SK-N-MC (cell line): Measurements from ENCODE around the gene HBB.
"Not testable (repeated sequence)": the region's sequence is repeated elsewhere in the genome, so short reads cannot be mapped to it uniquely, and the experiment has no call there.

Experiments used
- DNase-seq: peaks from one replicate; pipeline ENCODE4 v3.0.0-alpha.2; 2011; ENCODE audit warnings: low read depth, low spot score
- H3K27ac ChIP-seq: fragments of 200-600 bp; sonication (generic); 2 replicates; pipeline ENCODE4 v1.5.1; 2016; ENCODE audit warnings: mixed run types
- H3K36me3 ChIP-seq: fragments of 200-600 bp; sonication (generic); 2 replicates; pipeline ENCODE4 v1.6.1; 2017; ENCODE audit warnings: antibody characterized with exemption, low read length, mixed read lengths; ENCODE audit not compliant: insufficient read depth
- H3K4me3 ChIP-seq: fragments of 200-600 bp; sonication (generic); 2 replicates; pipeline ENCODE4 v1.5.1; 2016
- H3K9ac ChIP-seq: fragments of 200-600 bp; sonication (generic); 2 replicates; pipeline ENCODE4 v1.8.0; 2017; ENCODE audit warnings: mixed run types, mixed read lengths; ENCODE audit not compliant: insufficient read length
- H3K9me3 ChIP-seq: fragments of 200-600 bp; sonication (generic); 2 replicates; pipeline ENCODE4 v1.6.1; 2017; ENCODE audit warnings: low read depth, mild to moderate bottlenecking, antibody characterized with exemption, low read length, moderate library complexity, mixed read lengths
- EZH2 ChIP-seq: fragments of 200-600 bp; sonication (generic); IDR thresholded peaks from one replicate; pipeline ENCODE4 v1.6.1; 2017; ENCODE audit warnings: antibody characterized with exemption
- FOXP2 ChIP-seq: optimal IDR thresholded peaks from 2 replicates; pipeline ENCODE3; 2011; ENCODE audit warnings: mild to moderate bottlenecking, moderate library complexity; ENCODE audit not compliant: insufficient read depth; ENCODE audit errors: extremely low read length, control extremely low read depth
- POLR2AphosphoS5 ChIP-seq: IDR thresholded peaks from 2 replicates; pipeline ENCODE4 v1.6.1; 2012; ENCODE audit warnings: mild to moderate bottlenecking, low read depth, low read length, borderline replicate concordance

HBB gene

DNA sequence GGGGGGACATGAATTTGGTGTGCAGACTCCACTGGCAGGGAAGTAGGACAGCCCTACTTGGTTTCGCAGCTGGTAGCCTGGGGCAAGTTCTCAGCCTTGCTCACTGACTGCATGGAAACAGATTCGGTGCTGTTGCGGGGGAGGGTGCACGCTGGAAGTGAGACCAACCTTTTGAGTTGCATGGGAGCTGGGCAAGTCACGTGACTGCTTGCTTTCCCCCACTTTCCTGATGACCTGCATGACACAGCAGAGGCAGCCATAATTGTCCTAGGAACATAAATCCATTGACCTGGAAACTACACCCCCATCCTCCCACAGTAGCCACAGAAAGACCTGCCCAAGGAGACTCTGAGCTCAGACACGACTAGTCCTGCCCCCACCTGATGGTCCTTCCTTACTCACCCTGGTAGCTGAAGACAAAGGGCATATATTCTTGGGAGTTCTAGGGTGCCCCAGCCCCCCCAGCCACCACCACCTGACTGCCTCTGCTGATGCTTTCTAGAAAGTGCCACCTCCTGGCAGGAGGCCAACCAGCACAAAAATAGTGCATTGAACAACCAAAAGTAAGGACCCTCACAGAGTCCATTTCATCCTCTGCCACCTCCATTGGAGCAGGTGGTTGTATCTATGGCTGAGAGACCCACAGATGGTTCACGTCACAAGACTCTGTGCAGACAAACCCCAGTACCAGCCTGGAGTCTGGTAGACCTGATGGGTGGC, 31.8 kb upstream of the HBB start:
- DNase-seq, result no peak
- H3K36me3 ChIP-seq, result no peaks in the 10 kb centered on the region
- H3K9ac ChIP-seq, result no peak overlapping the region
- H3K4me3 ChIP-seq, result no peak overlapping the region
- H3K27ac ChIP-seq, result no peak overlapping the region
- no peak for TF ChIP-seq FOXP2
- no peak for TF ChIP-seq POLR2AphosphoS5
- no peak for TF ChIP-seq EZH2
- H3K9me3 ChIP-seq, result no peaks in the 10 kb centered on the region

DNA sequence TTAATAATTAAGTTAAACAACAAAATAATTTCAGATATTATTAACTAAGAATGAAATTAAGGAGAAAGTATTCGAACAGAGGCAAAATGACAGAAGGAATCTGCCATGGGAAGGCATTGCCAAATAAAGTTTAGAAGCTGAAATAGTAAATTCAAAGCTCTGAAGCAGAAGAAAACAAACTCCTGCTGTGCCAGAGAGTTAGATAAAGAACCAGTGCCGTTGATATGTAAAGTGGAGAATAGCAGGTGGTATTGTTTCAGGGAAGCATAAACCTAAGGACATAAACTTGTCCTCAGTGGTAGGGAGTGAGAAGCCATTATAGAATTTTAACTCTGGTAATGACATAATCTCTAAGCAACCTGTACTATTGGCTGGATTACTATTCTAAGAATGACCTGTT, 30.4 kb upstream of the HBB start:
- TF ChIP-seq FOXP2 (no peak), POLR2AphosphoS5 (no peak)
- Histone ChIP-seq H3K27ac (no peak overlapping the region), H3K36me3 (no peaks in the 10 kb centered on the region), H3K9ac (no peak overlapping the region), H3K9me3 (no peaks in the 10 kb centered on the region), H3K4me3 (no peak overlapping the region)
- no peak for DNase-seq

DNA sequence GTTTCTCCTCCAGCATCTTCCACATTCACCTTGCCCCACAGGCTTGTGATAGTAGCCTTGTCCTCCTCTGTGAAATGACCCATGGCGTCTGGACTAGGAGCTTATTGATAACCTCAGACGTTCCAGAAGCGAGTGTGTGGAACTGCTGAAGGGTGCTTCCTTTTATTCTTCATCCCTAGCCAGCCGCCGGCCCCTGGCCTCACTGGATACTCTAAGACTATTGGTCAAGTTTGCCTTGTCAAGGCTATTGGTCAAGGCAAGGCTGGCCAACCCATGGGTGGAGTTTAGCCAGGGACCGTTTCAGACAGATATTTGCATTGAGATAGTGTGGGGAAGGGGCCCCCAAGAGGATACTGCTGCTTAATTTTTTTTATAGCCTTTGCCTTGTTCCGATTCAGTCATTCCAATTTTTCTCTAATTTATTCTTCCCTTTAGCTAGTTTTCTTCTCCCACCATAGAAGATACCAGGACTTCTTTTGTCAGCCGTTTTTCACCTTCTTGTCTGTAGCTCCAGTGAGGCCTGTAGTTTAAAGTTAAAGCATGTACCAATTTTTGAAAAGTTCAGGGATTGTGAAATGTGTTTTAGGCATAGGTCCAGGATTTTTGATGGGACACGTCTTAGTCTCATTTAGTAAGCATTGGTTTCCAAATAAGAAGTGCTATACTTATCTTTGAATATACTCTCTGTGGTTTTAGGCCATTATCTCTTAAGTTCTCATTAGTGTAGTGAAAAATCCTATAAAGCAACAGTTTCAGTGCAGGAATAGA, 28.0 kb upstream of the HBB start, which contains the start of gene HBG2:
HBG2 (minus strand) TSS at position 136 of the 768 bp plus-strand sequence; CDS start at position 83, 53 bp downstream.
- DNase-seq, H3K4me3 ChIP-seq, H3K36me3 ChIP-seq, H3K27ac ChIP-seq, H3K9ac ChIP-seq, H3K9me3 ChIP-seq: not testable (repeated sequence)

DNA sequence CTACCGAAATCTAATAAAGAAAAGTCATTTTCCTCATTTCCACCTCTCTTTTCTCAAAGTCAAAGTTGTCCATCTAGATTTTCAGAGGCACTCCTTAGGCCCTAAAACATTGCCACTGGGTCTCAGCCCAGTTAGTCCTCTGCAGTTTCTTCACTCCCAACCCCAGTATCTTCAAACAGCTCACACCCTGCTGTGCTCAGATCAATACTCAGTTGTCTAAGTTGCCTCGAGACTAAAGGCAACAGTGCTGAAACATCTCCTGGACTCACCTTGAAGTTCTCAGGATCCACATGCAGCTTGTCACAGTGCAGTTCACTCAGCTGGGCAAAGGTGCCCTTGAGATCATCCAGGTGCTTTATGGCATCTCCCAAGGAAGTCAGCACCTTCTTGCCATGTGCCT, 27.2 kb upstream of the HBB start:
- not testable (repeated sequence) for H3K27ac ChIP-seq, H3K36me3 ChIP-seq, H3K9ac ChIP-seq, DNase-seq, H3K4me3 ChIP-seq, H3K9me3 ChIP-seq

DNA sequence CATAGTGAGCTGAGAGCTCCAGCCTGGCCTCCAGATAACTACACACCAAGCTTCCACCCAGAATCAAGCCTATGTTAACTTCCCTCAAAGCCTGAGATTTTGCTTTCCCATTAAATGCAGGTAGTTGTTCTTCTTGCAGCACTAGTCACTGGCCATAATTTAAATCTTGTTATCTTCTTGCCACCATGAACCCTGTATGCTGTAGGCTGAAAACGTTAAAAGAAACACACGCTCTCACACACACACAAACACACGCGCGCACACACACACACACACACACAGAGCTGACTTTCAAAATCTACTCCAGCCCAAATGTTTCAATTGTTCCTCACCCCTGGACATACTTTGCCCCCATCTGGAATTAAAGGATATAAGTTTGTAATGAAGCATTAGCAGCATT, 26.6 kb upstream of the HBB start:
- DNase-seq, H3K36me3 ChIP-seq, H3K9me3 ChIP-seq, H3K9ac ChIP-seq, H3K27ac ChIP-seq, H3K4me3 ChIP-seq: not testable (repeated sequence)

DNA sequence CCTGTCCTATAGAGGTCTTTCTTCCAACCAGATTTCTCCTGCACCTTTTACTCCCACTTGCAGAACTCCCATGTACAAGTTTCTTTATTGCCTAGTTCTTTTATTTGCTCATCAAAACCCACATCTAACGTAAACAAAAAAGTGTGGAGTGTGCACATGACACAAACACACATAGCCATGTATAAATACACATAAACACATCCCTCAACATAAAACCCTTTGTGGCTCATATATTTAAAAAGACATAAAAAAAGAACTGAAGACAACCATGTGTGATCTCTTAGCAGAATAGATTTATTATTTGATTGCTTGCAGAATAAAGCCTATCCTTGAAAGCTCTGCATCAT, 26.0 kb upstream of the HBB start:
- no peak overlapping the region for H3K9ac ChIP-seq

DNA sequence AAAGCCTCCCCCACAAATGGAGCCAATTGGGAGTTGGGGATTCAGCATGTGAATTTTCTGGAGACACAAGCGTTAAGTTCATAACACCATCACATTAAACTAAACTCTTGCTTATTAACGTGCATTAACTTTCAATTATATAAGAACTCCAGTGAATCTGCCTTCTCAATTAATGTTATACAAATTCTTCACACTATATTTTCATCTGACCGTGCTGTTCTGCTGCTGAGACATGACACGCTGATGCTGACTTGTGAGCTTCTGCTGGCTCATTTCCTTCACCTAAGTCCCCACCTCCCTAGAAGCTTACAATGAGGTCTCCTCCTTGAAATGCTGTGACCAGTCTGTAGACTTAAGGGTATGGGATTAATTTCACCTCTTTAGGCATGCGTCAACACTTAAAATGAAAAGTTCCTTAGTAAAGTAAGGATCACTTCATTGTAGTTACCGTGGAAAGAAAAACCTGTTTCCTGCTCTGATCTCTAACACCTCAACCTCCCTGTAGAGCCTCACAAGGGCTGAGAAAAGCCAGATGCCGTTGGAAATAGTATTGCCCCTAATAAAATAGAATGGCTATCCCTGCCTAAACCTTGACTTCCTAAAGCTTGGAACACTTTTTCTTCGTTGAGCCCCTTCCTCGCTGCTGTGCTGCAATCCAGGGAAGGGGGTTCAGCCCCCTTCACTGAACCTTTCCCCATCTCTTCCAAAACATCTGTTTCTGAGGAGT, 25.5 kb upstream of the HBB start:
- no peak overlapping the region for H3K4me3 ChIP-seq
- H3K9me3 ChIP-seq, result no peaks in the 10 kb centered on the region
- H3K9ac ChIP-seq, result no peak overlapping the region
- DNase-seq, result no peak
- TF ChIP-seq EZH2, result no peak
- TF ChIP-seq POLR2AphosphoS5, result no peak
- no peak for TF ChIP-seq FOXP2
- H3K27ac ChIP-seq, result no peak overlapping the region
- H3K36me3 ChIP-seq, result no peaks in the 10 kb centered on the region

More for the DNA sequence above, 26.0 kb upstream of the HBB start:
- TF ChIP-seq POLR2AphosphoS5 (no peak), FOXP2 (no peak), EZH2 (no peak)
- no peaks in the 10 kb centered on the region for H3K36me3 ChIP-seq
- no peak for DNase-seq
- H3K27ac ChIP-seq, result no peak overlapping the region
- H3K9me3 ChIP-seq, result no peaks in the 10 kb centered on the region
- no peak overlapping the region for H3K4me3 ChIP-seq

DNA sequence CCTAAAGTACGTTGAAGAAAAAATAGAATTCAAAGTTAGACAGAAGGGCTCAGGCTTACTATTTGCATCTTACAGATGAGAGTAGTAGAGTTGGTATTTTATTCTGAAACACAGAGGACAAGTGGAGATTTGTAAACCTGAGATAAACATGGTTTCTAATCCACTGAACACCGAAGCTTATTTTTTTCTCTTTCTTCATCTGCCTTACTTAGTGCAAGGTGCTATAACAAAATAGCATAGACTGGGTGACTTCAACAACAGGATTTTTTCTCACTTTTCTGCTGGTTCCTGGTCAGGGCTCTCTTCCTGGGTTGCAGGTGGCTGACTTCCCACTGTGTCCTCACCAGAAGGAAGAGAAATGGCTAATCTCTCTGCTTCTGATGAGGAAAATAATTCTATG, 24.9 kb upstream of the HBB start:
- H3K27ac ChIP-seq, result no peak overlapping the region
- no peaks in the 10 kb centered on the region for H3K9me3 ChIP-seq

More for the DNA sequence above, 24.9 kb upstream of the HBB start:
- no peak overlapping the region for H3K4me3 ChIP-seq
- H3K36me3 ChIP-seq, result no peaks in the 10 kb centered on the region
- DNase-seq, result no peak
- no peak overlapping the region for H3K9ac ChIP-seq
- no peak for TF ChIP-seq POLR2AphosphoS5
- TF ChIP-seq FOXP2, result no peak
- TF ChIP-seq EZH2, result no peak
